HG03558 (cell line): ENCODE measurements around the gene RASSF7.

ENCODE experiments used
- ATAC-seq: cut with Tn5 transposase; IDR thresholded peaks from one replicate; pipeline ENCODE4 v1.9.1; 2021; ENCODE audit warnings: moderate number of reproducible peaks; ENCODE audit not compliant: unreplicated experiment; ENCODE audit errors: extremely low read depth

Gene RASSF7

GRCh38 chr11:550021-550745, 10.6 kb upstream of the RASSF7 start:
- no peak for ATAC-seq

DNA sequence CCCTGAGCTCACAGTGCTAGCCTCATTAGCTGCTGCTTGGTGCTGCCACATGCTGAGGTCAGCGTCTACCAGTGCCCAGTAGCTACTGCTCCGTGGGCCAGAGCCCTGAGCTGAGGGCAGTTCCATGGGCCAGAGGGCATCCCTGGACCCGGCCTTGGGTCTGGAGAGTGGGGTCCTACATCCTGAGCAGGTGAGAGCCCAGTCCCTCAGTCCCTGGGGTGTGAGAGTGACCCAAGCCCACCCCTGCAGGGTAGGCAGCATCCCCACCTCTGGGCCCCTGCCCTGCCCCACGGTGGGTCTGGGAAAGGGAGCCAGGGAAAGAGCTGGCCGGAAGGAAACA, 10.1 kb upstream of the RASSF7 start:
- ATAC-seq: no peak

DNA sequence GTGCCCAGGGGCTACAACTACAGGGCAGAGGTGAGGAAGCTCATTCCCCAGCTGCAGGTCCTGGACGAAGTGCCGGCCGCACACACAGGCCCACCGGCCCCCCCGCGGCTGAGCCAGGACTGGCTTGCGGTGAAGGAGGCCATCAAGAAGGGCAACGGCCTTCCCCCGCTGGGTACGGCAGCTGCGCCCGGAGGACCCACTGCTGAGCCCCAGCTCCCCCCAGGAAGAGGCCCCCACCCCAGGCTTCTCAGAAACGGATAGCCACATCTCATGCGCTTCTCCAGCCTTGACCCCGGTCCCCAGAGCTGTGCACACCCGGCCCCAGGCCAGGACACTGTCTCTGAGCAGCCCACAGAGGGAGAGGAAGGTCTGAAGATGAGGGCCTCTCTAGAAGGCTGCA, 9.6 kb upstream of the RASSF7 start:
- ATAC-seq: no peak

GRCh38 chr11:551596-551995, 9.2 kb upstream of the RASSF7 start:
- ATAC-seq: no peak

GRCh38 chr11:553083-553987, 7.4 kb upstream of the RASSF7 start:
- ATAC-seq: no peak

DNA sequence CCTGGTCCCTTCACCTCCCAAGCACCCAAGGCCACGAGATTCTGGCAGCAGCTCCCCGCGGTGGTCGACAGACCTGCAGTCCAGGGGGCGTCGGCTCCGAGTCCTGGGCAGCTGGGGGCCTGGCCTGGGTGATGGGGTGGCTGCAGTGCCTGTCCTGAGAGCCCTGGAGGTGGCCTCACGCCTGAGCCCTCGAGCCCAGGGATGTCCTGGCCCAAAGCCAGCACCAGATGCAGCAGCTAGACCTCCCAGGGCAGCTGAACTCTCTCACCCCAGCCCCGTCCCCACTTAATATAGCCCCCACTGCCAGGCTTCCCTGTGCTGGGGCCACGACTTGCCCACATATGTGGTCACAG, 6.8 kb upstream of the RASSF7 start:
- no peak for ATAC-seq

DNA sequence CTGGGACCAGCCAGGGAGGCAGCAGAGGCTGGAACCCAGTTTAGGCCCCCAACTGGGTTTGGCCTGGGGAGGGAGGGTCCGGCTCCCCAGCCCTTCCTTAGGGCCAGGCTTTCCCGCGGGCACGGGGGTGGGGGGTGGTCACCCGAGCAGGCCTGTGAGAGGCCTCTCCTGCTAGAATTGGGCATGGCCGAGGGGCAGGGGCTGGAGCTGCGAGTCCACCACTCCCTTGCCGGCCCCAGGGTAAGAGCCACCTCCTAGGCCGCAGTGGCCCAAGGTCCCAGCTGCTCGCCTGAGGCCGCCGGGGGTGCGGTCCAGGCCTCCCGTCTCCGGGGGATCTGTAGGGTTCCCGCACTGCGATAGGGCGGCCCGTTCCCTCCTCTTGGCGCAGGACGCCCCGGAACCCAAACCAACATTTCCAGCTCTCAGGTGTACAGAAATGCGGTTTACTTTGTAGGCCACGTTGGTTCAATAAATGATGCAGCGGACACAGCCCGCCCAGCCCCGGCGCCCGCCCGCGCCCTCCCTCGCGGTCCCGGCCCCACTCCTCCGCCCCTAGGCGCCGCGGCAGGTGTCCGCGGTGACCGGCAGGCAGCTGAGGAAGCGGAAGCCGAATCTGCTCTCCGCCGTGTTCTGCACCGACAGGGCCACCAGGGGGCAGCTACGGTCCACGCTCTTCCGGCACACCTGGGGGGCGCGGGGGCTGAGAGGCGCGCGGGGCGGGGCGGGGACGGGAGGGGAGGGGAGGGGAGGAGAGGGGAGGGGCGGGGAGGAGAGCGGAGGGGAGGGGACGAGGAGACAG, 6.1 kb upstream of the RASSF7 start:
- ATAC-seq: no peak

GRCh38 chr11:555227-555779, 5.5 kb upstream of the RASSF7 start:
- no peak for ATAC-seq

DNA sequence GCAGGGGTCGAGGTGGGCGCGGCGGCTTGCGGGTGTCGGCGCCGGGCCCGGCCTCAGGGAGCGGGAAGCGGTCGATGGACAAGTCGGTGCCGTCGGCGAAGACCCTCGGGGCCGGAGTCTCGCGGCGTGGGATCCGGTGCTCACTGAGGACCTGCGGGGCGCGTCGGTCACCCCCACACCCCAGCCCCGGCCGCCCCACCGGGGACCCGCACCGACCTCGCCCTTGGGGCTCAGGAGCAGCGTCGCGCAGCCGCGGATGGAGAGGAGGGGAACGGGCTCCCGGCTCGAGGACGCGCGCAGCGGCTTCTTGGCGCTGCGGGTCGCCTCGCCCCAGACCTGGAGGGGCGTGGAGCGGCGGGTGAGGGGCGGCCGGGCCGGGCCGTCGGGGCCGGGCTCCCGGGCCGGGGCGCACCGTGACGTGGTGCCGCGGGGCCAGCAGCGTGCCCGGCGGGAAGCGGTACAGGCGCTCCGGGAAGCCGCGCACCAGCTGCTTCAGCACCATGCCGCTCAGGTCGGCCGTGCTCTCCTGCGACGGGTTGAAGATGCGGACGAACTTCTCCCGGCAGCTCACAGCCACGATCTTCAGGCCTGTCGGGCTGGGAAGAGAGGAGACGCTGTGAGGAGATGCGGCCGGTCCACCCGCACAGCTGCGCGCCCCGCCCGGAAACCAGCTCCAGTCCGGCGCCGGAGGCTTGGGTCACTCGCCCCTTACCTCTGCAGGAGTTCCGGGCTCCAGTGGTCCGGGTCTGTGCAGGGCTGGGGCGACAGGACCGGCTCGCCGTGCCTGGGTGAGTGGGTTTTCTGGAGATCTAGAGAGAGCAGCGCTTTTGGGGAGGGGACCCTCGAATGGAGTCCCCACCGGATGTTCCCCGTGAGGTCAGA, 4.7 kb upstream of the RASSF7 start:
- ATAC-seq: no peak

DNA sequence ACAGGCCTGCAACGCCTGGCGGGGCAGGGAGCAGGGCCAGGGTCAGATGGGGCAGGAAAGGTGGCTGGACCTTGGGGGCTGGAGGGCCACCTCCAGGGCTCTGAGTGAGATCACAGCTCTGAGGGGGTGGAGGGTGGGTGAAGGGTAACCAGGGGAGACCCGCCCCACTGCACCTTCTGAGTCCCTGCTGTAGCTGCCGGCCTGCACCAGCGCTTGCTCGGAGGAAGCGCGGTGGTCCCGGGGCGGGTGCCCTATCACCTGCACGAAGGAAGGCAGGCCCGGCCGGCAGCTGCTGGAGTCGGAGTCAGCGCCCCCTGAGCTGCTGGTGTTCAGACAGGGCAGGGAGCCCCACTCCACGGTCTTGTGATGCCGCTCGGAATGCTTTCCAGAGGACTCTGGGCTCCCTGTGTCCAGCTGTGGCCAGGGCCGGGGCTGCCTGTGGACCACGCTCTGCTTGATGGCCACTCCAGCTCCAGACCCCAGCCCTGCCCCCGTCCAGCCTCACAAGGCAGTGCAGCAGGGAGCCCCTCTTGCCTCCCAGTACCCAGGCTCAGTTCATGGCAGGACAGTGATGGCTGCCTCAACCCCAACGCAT, 4.0 kb upstream of the RASSF7 start:
- ATAC-seq: no peak

DNA sequence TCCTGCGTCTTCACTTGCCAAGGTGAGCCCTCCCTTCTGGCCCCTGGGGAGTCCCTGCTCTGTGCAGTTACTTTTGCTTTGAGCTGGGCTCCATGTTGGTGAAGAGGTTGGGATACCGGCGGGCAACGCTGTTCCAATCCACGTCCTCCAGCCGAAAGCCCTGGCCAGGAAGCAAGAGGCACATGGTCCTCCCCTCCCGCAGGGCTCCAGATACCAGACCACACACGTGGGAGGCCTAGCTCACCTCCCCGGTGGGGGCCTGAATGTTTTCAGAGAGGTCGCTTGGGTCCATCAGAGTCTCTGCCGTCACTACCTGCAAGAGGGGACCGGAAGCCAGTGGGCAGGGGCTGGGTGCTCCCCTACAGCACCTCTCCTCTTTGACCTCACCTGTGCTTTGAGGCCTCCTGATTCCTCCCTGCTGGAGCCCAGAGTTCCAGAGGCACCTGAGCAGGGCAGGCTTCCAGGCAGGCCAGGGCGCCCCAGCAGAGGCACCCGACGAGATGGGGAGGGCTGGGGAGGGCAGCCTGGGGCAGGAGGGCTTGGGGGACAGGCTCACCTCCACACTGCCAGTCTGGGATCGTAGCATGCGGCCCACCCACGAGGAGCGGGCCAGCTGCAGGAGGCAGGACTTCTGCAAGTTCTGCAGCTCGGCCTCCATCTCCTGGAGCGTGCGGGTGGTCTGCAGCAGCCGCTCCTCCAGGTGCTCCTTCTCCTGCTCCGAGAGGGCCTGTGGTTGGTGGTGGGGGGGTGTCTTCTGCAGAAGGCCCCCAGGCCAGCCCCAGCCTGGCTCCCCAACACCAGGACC, 3.2 kb upstream of the RASSF7 start:
- no peak for ATAC-seq

- no peak for ATAC-seq
These were observed 2.3 kb upstream of the RASSF7 start for GRCh38 chr11:558503-558902.

DNA sequence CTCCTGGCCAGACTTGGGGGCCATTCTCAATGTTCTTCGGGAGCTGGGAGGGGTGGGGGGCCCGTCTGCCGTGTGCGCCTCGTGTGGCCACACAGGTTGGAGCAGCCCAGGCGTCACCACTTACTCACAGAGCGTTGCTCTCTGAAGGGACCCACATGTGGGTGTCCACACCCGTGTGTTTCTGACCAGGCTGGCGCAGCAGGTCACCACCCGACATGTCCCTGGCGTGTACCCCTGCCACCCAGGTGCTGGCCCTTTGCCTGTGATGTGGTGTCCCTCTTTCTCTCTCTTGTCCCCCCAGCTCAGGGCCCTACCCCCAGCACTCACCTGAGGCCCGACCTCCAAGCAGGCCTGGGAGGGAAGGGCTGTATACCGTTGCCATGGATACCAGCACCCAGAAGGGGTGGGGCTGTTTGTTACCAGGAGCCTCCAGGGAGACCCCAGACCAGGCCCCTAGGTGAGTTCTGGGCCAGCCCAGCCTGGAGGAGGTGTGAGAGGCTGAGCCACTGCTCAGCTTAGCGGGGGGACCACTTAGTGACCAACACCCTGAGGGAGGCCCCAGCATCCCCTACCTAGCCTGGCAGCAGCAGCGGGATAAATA, 1.6 kb upstream of the RASSF7 start:
- ATAC-seq: no peak

- no peak for ATAC-seq
These were observed 962 bp upstream of the RASSF7 start for GRCh38 chr11:559712-560304.

GRCh38 chr11:561148-562003, 606 bp downstream of the RASSF7 start:
- ATAC-seq: peak; percentile 17

GRCh38 chr11:562046-562645, 1.4 kb downstream of the RASSF7 start:
- ATAC-seq: no peak
